ENCODE measurements around the gene NCBP2. TPM values are rescaled to one million over a fixed set of nuclear protein-coding genes. Genes with fewer than 3 reads are reported as not detected.

Gene NCBP2
- total and polyA plus RNA-seq, 2 experiments from 2014 or later = 78.4 to 98.9 TPM

DNA sequence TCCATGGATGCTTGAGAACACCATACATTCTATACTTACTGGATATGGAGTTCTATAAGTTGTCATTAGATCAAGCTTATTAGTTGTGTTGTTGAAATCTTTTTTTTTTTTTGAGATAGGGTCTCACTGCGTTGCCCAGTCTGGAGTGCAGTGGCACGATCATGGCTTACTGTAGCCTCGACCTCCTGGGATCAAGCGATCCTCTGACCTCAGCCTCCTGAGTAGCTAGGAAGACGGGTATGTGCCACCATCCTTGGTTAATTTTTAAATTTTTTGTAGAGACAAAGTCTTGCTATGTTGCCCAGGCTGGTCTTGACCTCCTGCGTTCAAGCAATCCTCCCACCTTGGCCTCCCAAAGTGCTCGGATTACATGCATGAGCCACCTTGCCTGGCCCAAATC is 12.5 kb upstream of the NCBP2 start:
- H4K20me1 ChIP-seq (replicated peaks; ENCODE audit: insufficient read depth) = no peaks in the 10 kb centered on the region
- Mint-ChIP-seq H3K36me3 (ENCODE audit: low read depth) (no peaks in the 10 kb centered on the region), H3K4me1 (no peaks in the 10 kb centered on the region), H3K27me3 (ENCODE audit: insufficient read depth, low read depth, poor library complexity) (peaks cover 8% of the 10 kb centered on the region), H3K4me3 (no peak overlapping the region), H3K9me3 (no peaks in the 10 kb centered on the region), H3K27ac (no peak overlapping the region)
- no peak overlapping the region for H3K27ac ChIP-seq (ENCODE audit: low read depth)
- H3K9me2 ChIP-seq (ENCODE audit: insufficient read depth) = no peaks in the 10 kb centered on the region
- no peaks in the 10 kb centered on the region for H3F3A ChIP-seq (replicated peaks; ENCODE audit: low read depth)
- H2AFZ ChIP-seq = no peak overlapping the region
- H3K36me3 ChIP-seq (ENCODE audit: insufficient read depth) = no peaks in the 10 kb centered on the region
- no peak for DNase-seq (ENCODE audit: low spot score)
- H3K79me2 ChIP-seq (replicated peaks; ENCODE audit: insufficient read depth) = no peaks in the 10 kb centered on the region
- H3K27me3 ChIP-seq (ENCODE audit: insufficient read depth) = no peaks in the 10 kb centered on the region
- H3K4me2 ChIP-seq = no peak overlapping the region
- no peaks in the 10 kb centered on the region for H3K4me1 ChIP-seq (ENCODE audit: insufficient read depth)
- TF ChIP-seq EZH2 (IDR thresholded peaks at IDR 0.05; ENCODE audit: low read depth, unreplicated experiment) = no peak
- no peak for TF ChIP-seq ETS1 (IDR thresholded peaks at IDR 0.05)
- TF ChIP-seq NANOG (IDR thresholded peaks at IDR 0.05; ENCODE audit: borderline replicate concordance) = no peak
- TF ChIP-seq CREB1 (CRISPR knock-in tag; IDR thresholded peaks at IDR 0.05; ENCODE audit: low read depth) = no peak
- no peak for TF ChIP-seq STAT1 (IDR thresholded peaks at IDR 0.05; ENCODE audit: unreplicated experiment)
- TF ChIP-seq CTCF (conservative IDR thresholded peaks at IDR 0.05; ENCODE audit: low read depth in 2 of 2) = no peak
- no peak for TF ChIP-seq EZH2phosphoT487 (IDR thresholded peaks at IDR 0.05; ENCODE audit: unreplicated experiment)
- no peak for TF ChIP-seq ZNF114 (CRISPR knock-in tag; IDR thresholded peaks at IDR 0.05)
- no peak for TF ChIP-seq POLR2AphosphoS5 (IDR thresholded peaks at IDR 0.05; ENCODE audit: low read depth)
- no peak for TF ChIP-seq ZNF331 (CRISPR knock-in tag; IDR thresholded peaks at IDR 0.05; ENCODE audit: low read depth)
- TF ChIP-seq, protein P1, sequence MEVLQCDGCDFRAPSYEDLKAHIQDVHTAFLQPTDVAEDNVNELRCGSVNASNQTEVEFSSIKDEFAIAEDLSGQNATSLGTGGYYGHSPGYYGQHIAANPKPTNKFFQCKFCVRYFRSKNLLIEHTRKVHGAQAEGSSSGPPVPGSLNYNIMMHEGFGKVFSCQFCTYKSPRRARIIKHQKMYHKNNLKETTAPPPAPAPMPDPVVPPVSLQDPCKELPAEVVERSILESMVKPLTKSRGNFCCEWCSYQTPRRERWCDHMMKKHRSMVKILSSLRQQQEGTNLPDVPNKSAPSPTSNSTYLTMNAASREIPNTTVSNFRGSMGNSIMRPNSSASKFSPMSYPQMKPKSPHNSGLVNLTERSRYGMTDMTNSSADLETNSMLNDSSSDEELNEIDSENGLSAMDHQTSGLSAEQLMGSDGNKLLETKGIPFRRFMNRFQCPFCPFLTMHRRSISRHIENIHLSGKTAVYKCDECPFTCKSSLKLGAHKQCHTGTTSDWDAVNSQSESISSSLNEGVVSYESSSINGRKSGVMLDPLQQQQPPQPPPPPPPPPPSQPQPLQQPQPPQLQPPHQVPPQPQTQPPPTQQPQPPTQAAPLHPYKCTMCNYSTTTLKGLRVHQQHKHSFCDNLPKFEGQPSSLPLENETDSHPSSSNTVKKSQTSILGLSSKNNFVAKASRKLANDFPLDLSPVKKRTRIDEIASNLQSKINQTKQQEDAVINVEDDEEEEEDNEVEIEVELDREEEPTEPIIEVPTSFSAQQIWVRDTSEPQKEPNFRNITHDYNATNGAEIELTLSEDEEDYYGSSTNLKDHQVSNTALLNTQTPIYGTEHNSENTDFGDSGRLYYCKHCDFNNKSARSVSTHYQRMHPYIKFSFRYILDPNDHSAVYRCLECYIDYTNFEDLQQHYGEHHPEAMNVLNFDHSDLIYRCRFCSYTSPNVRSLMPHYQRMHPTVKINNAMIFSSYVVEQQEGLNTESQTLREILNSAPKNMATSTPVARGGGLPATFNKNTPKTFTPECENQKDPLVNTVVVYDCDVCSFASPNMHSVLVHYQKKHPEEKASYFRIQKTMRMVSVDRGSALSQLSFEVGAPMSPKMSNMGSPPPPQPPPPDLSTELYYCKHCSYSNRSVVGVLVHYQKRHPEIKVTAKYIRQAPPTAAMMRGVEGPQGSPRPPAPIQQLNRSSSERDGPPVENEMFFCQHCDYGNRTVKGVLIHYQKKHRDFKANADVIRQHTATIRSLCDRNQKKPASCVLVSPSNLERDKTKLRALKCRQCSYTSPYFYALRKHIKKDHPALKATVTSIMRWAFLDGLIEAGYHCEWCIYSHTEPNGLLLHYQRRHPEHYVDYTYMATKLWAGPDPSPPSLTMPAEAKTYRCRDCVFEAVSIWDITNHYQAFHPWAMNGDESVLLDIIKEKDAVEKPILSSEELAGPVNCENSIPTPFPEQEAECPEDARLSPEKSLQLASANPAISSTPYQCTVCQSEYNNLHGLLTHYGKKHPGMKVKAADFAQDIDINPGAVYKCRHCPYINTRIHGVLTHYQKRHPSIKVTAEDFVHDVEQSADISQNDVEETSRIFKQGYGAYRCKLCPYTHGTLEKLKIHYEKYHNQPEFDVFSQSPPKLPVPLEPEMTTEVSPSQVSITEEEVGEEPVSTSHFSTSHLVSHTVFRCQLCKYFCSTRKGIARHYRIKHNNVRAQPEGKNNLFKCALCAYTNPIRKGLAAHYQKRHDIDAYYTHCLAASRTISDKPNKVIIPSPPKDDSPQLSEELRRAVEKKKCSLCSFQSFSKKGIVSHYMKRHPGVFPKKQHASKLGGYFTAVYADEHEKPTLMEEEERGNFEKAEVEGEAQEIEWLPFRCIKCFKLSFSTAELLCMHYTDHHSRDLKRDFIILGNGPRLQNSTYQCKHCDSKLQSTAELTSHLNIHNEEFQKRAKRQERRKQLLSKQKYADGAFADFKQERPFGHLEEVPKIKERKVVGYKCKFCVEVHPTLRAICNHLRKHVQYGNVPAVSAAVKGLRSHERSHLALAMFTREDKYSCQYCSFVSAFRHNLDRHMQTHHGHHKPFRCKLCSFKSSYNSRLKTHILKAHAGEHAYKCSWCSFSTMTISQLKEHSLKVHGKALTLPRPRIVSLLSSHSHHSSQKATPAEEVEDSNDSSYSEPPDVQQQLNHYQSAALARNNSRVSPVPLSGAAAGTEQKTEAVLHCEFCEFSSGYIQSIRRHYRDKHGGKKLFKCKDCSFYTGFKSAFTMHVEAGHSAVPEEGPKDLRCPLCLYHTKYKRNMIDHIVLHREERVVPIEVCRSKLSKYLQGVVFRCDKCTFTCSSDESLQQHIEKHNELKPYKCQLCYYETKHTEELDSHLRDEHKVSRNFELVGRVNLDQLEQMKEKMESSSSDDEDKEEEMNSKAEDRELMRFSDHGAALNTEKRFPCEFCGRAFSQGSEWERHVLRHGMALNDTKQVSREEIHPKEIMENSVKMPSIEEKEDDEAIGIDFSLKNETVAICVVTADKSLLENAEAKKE (CRISPR knock-in tag; IDR thresholded peaks at IDR 0.05) = no peak
- TF ChIP-seq REST (IDR thresholded peaks at IDR 0.05; ENCODE audit: unreplicated experiment) = no peak
- ATAC-seq = no peak
- no peak overlapping the region for H3K4me3 ChIP-seq

All from GM23338 (cell line).